HepG2 (cell line): ENCODE data around the gene CDK13. TPM values are rescaled to one million over a fixed set of nuclear protein-coding genes. Genes with fewer than 3 reads are reported as not detected.

Source experiments
- GATAD1 ChIP-seq: IDR thresholded peaks from 2 replicates; pipeline ENCODE4 v1.6.1; 2016; ENCODE audit warnings: missing genetic modification reagents, missing compliant biosample characterization
- GPN1 ChIP-seq: sonication (generic); formaldehyde crosslinking; IDR thresholded peaks from 2 replicates; pipeline ENCODE4 v1.5.1; 2020; ENCODE audit warnings: missing genetic modification reagents, borderline replicate concordance
- HNF4A ChIP-seq: sonication (generic); formaldehyde crosslinking; IDR thresholded peaks from 2 replicates; pipeline ENCODE4 v1.4.0; 2020; ENCODE audit warnings: missing genetic modification reagents
- KAT8 ChIP-seq: IDR thresholded peaks from 2 replicates; pipeline ENCODE4 v1.6.1; 2016; ENCODE audit warnings: missing genetic modification reagents, missing compliant biosample characterization
- MIER3 ChIP-seq: IDR thresholded peaks from 2 replicates; pipeline ENCODE4 v1.6.1; 2016; ENCODE audit warnings: missing compliant biosample characterization, borderline replicate concordance
- NR2F2 ChIP-seq: IDR thresholded peaks from 2 replicates; pipeline ENCODE4 v1.6.1; 2012; ENCODE audit warnings: low read depth, inconsistent platforms, borderline replicate concordance
- SOX6 ChIP-seq, 2 experiments: fragments of 450-650 bp in 1 of 2; sonication (generic) in 1 of 2; formaldehyde crosslinking in 1 of 2; IDR thresholded peaks; 2 replicates each; pipeline versions ENCODE4 v1.4.0 to v1.6.1; 2017 to 2020; ENCODE audit warnings: antibody characterized with exemption in 1 of 2, mild to moderate bottlenecking in 1 of 2, missing genetic modification reagents in 1 of 2
- SRF ChIP-seq: IDR thresholded peaks from 2 replicates; pipeline ENCODE4 v1.6.1; 2011; ENCODE audit warnings: mild to moderate bottlenecking, low read depth, low read length, moderate library complexity
- ZFP90 ChIP-seq: sonication (generic); formaldehyde crosslinking; IDR thresholded peaks from 2 replicates; pipeline ENCODE4 v1.8.0; 2022; ENCODE audit warnings: missing genetic modification reagents, mild to moderate bottlenecking, inconsistent platforms, borderline replicate concordance
- ZNF207 ChIP-seq: fragments of 450-650 bp; IDR thresholded peaks from 2 replicates; pipeline ENCODE4 v1.6.1; 2016; ENCODE audit warnings: antibody characterized with exemption, borderline replicate concordance
- ZNF260 ChIP-seq: sonication (generic); formaldehyde crosslinking; IDR thresholded peaks from 2 replicates; pipeline ENCODE4 v1.4.0; 2020; ENCODE audit warnings: missing genetic modification reagents, low read depth, mild to moderate bottlenecking, borderline replicate concordance
- ZNF317 ChIP-seq: sonication (generic); formaldehyde crosslinking; IDR thresholded peaks from 2 replicates; pipeline ENCODE4 v1.5.0; 2020; ENCODE audit warnings: mild to moderate bottlenecking, missing genetic modification reagents
- ZNF543 ChIP-seq: sonication (generic); formaldehyde crosslinking; IDR thresholded peaks from 2 replicates; pipeline ENCODE4 v1.4.0; 2020; ENCODE audit warnings: mild to moderate bottlenecking, missing genetic modification reagents
- polyA plus RNA-seq, 8 experiments: library from polyadenylated mRNA; depleted of rRNA in 3 of 8; stranded (reverse) in 7 of 8; unstranded in 1 of 8; fragments of >200 nt; fragmentation: Illumina TruSeq in 4 of 8; extraction: Trizol in 4 of 8; gene quantifications; 2 replicates each; pipeline versions ENCODE4 v1.2.1 to v1.2.3, GENCODE V29; 2011 to 2016; ENCODE audit warnings: low read depth in 4 of 8, missing spikeins in 1 of 8, mixed read lengths in 1 of 8; ENCODE audit not compliant: insufficient read depth in 1 of 8
- total RNA-seq, 5 experiments: library from RNA; depleted of rRNA; stranded (reverse); fragments of >200 nt; fragmentation: Illumina TruSeq; extraction: Trizol; gene quantifications; 2 replicates each; pipeline ENCODE4 v1.2.3, GENCODE V29; 2016; ENCODE audit warnings: low read depth in 1 of 5
- TF ChIP-seq, protein P1 (sequence below): sonication (generic); formaldehyde crosslinking; conservative IDR thresholded peaks from 2 replicates; pipeline ENCODE4 v1.4.0; 2020; ENCODE audit warnings: mild to moderate bottlenecking, missing genetic modification reagents, moderate library complexity
- TF ChIP-seq, protein P2 (sequence below): sonication (generic); formaldehyde crosslinking; IDR thresholded peaks from 2 replicates; pipeline ENCODE4 v1.4.0; 2020; ENCODE audit warnings: missing genetic modification reagents, mild to moderate bottlenecking, borderline replicate concordance
- TF ChIP-seq, protein P3 (sequence below): sonication (generic); formaldehyde crosslinking; IDR thresholded peaks from 2 replicates; pipeline ENCODE4 v1.4.0; 2020; ENCODE audit warnings: mild to moderate bottlenecking, missing genetic modification reagents, borderline replicate concordance

The CDK13 gene
- total and polyA plus RNA-seq, 2 of the 13 experiments (the other 11 are each of a cell fraction or from before 2014, with no cell fraction given): 21.0 to 40.9 TPM

DNA sequence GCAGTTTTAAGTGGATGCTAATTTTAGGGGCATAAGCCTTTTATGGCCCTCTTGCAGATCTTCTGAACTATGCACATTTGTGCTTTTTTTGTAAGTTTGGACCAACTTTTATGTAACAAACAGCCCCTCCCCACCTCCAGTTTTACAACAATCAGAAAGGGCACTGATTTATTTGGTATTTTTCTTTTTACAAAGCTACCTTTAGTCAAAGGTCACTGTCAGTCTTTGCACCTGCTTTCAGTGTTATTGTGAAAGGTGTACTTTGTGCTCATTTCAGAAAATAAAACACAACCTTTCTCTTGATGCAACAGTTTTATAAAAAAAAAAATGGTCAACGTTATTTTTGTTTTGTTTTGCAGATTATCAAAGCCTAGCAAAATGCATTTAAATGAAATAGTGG is 145.2 kb downstream of the CDK13 start (continued):
- TF ChIP-seq, protein P1, sequence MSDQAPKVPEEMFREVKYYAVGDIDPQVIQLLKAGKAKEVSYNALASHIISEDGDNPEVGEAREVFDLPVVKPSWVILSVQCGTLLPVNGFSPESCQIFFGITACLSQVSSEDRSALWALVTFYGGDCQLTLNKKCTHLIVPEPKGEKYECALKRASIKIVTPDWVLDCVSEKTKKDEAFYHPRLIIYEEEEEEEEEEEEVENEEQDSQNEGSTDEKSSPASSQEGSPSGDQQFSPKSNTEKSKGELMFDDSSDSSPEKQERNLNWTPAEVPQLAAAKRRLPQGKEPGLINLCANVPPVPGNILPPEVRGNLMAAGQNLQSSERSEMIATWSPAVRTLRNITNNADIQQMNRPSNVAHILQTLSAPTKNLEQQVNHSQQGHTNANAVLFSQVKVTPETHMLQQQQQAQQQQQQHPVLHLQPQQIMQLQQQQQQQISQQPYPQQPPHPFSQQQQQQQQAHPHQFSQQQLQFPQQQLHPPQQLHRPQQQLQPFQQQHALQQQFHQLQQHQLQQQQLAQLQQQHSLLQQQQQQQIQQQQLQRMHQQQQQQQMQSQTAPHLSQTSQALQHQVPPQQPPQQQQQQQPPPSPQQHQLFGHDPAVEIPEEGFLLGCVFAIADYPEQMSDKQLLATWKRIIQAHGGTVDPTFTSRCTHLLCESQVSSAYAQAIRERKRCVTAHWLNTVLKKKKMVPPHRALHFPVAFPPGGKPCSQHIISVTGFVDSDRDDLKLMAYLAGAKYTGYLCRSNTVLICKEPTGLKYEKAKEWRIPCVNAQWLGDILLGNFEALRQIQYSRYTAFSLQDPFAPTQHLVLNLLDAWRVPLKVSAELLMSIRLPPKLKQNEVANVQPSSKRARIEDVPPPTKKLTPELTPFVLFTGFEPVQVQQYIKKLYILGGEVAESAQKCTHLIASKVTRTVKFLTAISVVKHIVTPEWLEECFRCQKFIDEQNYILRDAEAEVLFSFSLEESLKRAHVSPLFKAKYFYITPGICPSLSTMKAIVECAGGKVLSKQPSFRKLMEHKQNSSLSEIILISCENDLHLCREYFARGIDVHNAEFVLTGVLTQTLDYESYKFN: peak; percentile 80
- no peak for TF ChIP-seq MIER3 (CRISPR knock-in tag)
- no peak for TF ChIP-seq ZNF543 (CRISPR knock-in tag)
- TF ChIP-seq SRF: no peak
- TF ChIP-seq, protein P2, sequence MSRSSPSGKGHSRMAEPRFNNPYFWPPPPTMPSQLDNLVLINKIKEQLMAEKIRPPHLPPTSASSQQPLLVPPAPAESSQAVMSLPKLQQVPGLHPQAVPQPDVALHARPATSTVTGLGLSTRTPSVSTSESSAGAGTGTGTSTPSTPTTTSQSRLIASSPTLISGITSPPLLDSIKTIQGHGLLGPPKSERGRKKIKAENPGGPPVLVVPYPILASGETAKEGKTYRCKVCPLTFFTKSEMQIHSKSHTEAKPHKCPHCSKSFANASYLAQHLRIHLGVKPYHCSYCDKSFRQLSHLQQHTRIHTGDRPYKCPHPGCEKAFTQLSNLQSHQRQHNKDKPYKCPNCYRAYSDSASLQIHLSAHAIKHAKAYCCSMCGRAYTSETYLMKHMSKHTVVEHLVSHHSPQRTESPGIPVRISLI (CRISPR knock-in tag): peak; percentile 82
- TF ChIP-seq GATAD1 (CRISPR knock-in tag): no peak
- TF ChIP-seq GPN1 (CRISPR knock-in tag): no peak
- TF ChIP-seq ZNF317 (CRISPR knock-in tag): no peak
- TF ChIP-seq KAT8: no peak
- TF ChIP-seq ZFP90 (CRISPR knock-in tag): no peak
- TF ChIP-seq ZNF260 (CRISPR knock-in tag): no peak
- TF ChIP-seq ZNF207: no peak
- peak; percentile 83 for TF ChIP-seq HNF4A (CRISPR knock-in tag)
- no peak for TF ChIP-seq SOX6 (IDR thresholded peaks at IDR 0.05)
- TF ChIP-seq SOX6 (CRISPR knock-in tag; IDR thresholded peaks at IDR 0.05): peak; percentile 94
- TF ChIP-seq NR2F2: peak; percentile 67
- TF ChIP-seq, protein P3, sequence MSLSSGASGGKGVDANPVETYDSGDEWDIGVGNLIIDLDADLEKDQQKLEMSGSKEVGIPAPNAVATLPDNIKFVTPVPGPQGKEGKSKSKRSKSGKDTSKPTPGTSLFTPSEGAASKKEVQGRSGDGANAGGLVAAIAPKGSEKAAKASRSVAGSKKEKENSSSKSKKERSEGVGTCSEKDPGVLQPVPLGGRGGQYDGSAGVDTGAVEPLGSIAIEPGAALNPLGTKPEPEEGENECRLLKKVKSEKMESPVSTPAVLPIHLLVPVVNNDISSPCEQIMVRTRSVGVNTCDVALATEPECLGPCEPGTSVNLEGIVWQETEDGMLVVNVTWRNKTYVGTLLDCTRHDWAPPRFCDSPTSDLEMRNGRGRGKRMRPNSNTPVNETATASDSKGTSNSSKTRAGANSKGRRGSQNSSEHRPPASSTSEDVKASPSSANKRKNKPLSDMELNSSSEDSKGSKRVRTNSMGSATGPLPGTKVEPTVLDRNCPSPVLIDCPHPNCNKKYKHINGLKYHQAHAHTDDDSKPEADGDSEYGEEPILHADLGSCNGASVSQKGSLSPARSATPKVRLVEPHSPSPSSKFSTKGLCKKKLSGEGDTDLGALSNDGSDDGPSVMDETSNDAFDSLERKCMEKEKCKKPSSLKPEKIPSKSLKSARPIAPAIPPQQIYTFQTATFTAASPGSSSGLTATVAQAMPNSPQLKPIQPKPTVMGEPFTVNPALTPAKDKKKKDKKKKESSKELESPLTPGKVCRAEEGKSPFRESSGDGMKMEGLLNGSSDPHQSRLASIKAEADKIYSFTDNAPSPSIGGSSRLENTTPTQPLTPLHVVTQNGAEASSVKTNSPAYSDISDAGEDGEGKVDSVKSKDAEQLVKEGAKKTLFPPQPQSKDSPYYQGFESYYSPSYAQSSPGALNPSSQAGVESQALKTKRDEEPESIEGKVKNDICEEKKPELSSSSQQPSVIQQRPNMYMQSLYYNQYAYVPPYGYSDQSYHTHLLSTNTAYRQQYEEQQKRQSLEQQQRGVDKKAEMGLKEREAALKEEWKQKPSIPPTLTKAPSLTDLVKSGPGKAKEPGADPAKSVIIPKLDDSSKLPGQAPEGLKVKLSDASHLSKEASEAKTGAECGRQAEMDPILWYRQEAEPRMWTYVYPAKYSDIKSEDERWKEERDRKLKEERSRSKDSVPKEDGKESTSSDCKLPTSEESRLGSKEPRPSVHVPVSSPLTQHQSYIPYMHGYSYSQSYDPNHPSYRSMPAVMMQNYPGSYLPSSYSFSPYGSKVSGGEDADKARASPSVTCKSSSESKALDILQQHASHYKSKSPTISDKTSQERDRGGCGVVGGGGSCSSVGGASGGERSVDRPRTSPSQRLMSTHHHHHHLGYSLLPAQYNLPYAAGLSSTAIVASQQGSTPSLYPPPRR (CRISPR knock-in tag): no peak
